Body of pancreas (tissue), 4 donors: ENCODE measurements around the gene KRTAP2-3.

ENCODE experiments used
- POLR2A ChIP-seq, 3 donors: fragments of 450-650 bp; IDR thresholded peaks; one replicate each; pipeline ENCODE4 v1.6.1; 2016; ENCODE audit warnings: antibody characterized with exemption in 3 of 3, mild to moderate bottlenecking in 2 of 3
- TF ChIP-seq, protein P1 (sequence below), 7 experiments: fragments of 450-650 bp in 4 of 7; fragments of 200-600 bp in 3 of 7; sonication (generic) in 3 of 7; IDR thresholded peaks; one replicate each; pipeline ENCODE4 v1.5.1; 2016 to 2019; ENCODE audit warnings: antibody characterized with exemption in 7 of 7

GRCh38 chr17:41067281-41067680 lies 7.4 kb upstream of the KRTAP2-3 start:
- TF ChIP-seq POLR2A (IDR thresholded peaks at IDR 0.05) = no peak
- TF ChIP-seq, protein P1, sequence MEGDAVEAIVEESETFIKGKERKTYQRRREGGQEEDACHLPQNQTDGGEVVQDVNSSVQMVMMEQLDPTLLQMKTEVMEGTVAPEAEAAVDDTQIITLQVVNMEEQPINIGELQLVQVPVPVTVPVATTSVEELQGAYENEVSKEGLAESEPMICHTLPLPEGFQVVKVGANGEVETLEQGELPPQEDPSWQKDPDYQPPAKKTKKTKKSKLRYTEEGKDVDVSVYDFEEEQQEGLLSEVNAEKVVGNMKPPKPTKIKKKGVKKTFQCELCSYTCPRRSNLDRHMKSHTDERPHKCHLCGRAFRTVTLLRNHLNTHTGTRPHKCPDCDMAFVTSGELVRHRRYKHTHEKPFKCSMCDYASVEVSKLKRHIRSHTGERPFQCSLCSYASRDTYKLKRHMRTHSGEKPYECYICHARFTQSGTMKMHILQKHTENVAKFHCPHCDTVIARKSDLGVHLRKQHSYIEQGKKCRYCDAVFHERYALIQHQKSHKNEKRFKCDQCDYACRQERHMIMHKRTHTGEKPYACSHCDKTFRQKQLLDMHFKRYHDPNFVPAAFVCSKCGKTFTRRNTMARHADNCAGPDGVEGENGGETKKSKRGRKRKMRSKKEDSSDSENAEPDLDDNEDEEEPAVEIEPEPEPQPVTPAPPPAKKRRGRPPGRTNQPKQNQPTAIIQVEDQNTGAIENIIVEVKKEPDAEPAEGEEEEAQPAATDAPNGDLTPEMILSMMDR (IDR thresholded peaks at IDR 0.05) = no peak
